ENCODE measurements around the gene RXRA.

Gene RXRA

GRCh38 chr9:134342746-134343115, 16.5 kb downstream of the RXRA start:
- in situ Hi-C loops (cut with HindIII; ENCODE audit: low sequenced_read_pairs) = no loop called here
- TF ChIP-seq CTCF (IDR thresholded peaks at IDR 0.05; ENCODE audit: low read depth, low read length) = no peak
- no peak for DNase-seq (ENCODE audit: low read depth, low spot score)
- no peak overlapping the region for H3K4me3 ChIP-seq (ENCODE audit: low read depth, low read length)

- in situ Hi-C loops (cut with HindIII; ENCODE audit: low sequenced_read_pairs) = no loop called here
- no peak for DNase-seq (ENCODE audit: low read depth, low spot score)
- TF ChIP-seq CTCF (IDR thresholded peaks at IDR 0.05; ENCODE audit: low read depth, low read length) = no peak
- no peak overlapping the region for H3K4me3 ChIP-seq (ENCODE audit: low read depth, low read length)
Observed at GRCh38 chr9:134343637-134344036, 17.4 kb downstream of the RXRA start.

- in situ Hi-C loops (cut with HindIII; ENCODE audit: low sequenced_read_pairs) = no loop called here
- TF ChIP-seq CTCF (IDR thresholded peaks at IDR 0.05; ENCODE audit: low read depth, low read length) = peak; percentile 34
- no peak overlapping the region for H3K4me3 ChIP-seq (ENCODE audit: low read depth, low read length)
- peak; percentile 32 for DNase-seq (ENCODE audit: low read depth, low spot score)
Observed at GRCh38 chr9:134344068-134344799, 18.0 kb downstream of the RXRA start.

- DNase-seq (ENCODE audit: low read depth, low spot score) = no peak
- no peak overlapping the region for H3K4me3 ChIP-seq (ENCODE audit: low read depth, low read length)
- TF ChIP-seq CTCF (IDR thresholded peaks at IDR 0.05; ENCODE audit: low read depth, low read length) = no peak
- in situ Hi-C loops (cut with HindIII; ENCODE audit: low sequenced_read_pairs) = no loop called here
Observed at GRCh38 chr9:134344800-134345310, 18.6 kb downstream of the RXRA start.

- no peak overlapping the region for H3K4me3 ChIP-seq (ENCODE audit: low read depth, low read length)
- in situ Hi-C loops (cut with HindIII; ENCODE audit: low sequenced_read_pairs) = no loop called here
Observed at GRCh38 chr9:134345737-134346136, 19.5 kb downstream of the RXRA start.

GRCh38 chr9:134346151-134346550, 19.9 kb downstream of the RXRA start:
- no peak overlapping the region for H3K4me3 ChIP-seq (ENCODE audit: low read depth, low read length)
- in situ Hi-C loops (cut with HindIII; ENCODE audit: low sequenced_read_pairs) = no loop called here
- TF ChIP-seq CTCF (IDR thresholded peaks at IDR 0.05; ENCODE audit: low read depth, low read length) = no peak
- peak; percentile 20 for DNase-seq (ENCODE audit: low read depth, low spot score)

More at GRCh38 chr9:134345737-134346136, 19.5 kb downstream of the RXRA start:
- no peak for DNase-seq (ENCODE audit: low read depth, low spot score)
- no peak for TF ChIP-seq CTCF (IDR thresholded peaks at IDR 0.05; ENCODE audit: low read depth, low read length)

Measured in astrocyte of the spinal cord (primary cell).